Measurements from ENCODE around the gene KCNJ1. TPM values are rescaled to one million over a fixed set of nuclear protein-coding genes. Genes with fewer than 3 reads are reported as not detected.

Gene KCNJ1
- total and polyA plus RNA-seq, 9 of the 15 experiments (the other 6 are each of a cell fraction or from before 2014, with no cell fraction given) = not detected

- ATAC-seq = no peak
- Histone ChIP-seq H3K79me2 (ENCODE audit: control insufficient read depth, insufficient read depth, low read length) (no peaks in the 10 kb centered on the region), H4K20me1 (replicated peaks; ENCODE audit: control insufficient read depth, insufficient read depth, low read length) (no peaks in the 10 kb centered on the region), H3K9me1 (ENCODE audit: control insufficient read depth, insufficient read depth, low read length) (no peaks in the 10 kb centered on the region), H3K9me3 (replicated peaks; ENCODE audit: control insufficient read depth, insufficient read depth, low read depth, low read length) (no peaks in the 10 kb centered on the region), H3K27ac (ENCODE audit: extremely low read depth, low read depth, low read length) (no peak overlapping the region), H3K9ac (ENCODE audit: insufficient read depth in 1 of 2, low read depth in 2 of 2, low read length in 2 of 2) (no peak overlapping the region), H3K4me1 (replicated peaks in 1 of 2; ENCODE audit: control insufficient read depth in 2 of 2, insufficient read depth in 2 of 2, low read length in 2 of 2) (peaks cover 0 to 4% of the 10 kb centered on the region in 2 experiments; a peak in 2 of 5 replicates), H2AFZ (ENCODE audit: low read depth, low read length) (no peak overlapping the region), H3K27me3 (ENCODE audit: control insufficient read depth in 2 of 2, insufficient read depth in 2 of 2, low read length in 2 of 2) (peaks cover 0 to 3% of the 10 kb centered on the region in 2 experiments; a peak in 1 of 5 replicates), H3K4me2 (ENCODE audit: insufficient read depth, low read length) (no peak overlapping the region), H3K4me3 (no peak overlapping the region), H3K36me3 (ENCODE audit: control insufficient read depth, insufficient read depth, low read length) (no peaks in the 10 kb centered on the region)
- ChIA-PET CTCF (ENCODE audit: low intra/inter-chr PET ratio) (no interaction called here), POLR2A (no interaction called here)
- DNase-seq (ENCODE audit: extremely low read depth in 1 of 4, low spot score in 3 of 4) = no peak
- WGBS (ENCODE audit: insufficient coverage, low coverage, missing lambda C conversion rate) = 0% methylated on average over 4 of the region's 4 CpGs
- in situ Hi-C loops (cut with MboI) (no loop called here), intact Hi-C loops (cut with micrococcal nuclease) (no loop called here)
- no TSS peak for BruUV-seq (replicated peaks)
- TF ChIP-seq E4F1 (CRISPR knock-in tag; IDR thresholded peaks at IDR 0.05; ENCODE audit: borderline replicate concordance) (no peak), IFI16 (CRISPR knock-in tag; IDR thresholded peaks at IDR 0.05) (no peak), XRCC5 (IDR thresholded peaks at IDR 0.05; ENCODE audit: low read depth, low read length) (no peak), CBX8 (IDR thresholded peaks at IDR 0.05; ENCODE audit: borderline replicate concordance, extremely low read depth, low read depth, low read length, poor library complexity, severe bottlenecking) (no peak), HNRNPH1 (optimal IDR thresholded peaks at IDR 0.05; ENCODE audit: low read depth, low read length) (no peak), TCF7L2 (IDR thresholded peaks at IDR 0.05; ENCODE audit: low read depth, low read length) (no peak), GABPB1 (CRISPR knock-in tag; IDR thresholded peaks at IDR 0.05) (no peak)
- no peak for FAIRE-seq
These were observed 4.0 kb downstream of the KCNJ1 start for GRCh38 chr11:128862908-128863660.
